Activated T-cell treated with anti-CD3 and anti-CD28 coated beads, Interleukin-2, amount 50 U/mL, for 4 hours (primary cell): ENCODE results near the gene DKK1. TPM values are rescaled to one million over a fixed set of nuclear protein-coding genes. Genes with fewer than 3 reads are reported as not detected.

Experiments used
- ATAC-seq, 2 donors: fragments of 200-7000 bp; cut with Tn5 transposase; one replicate each; pipeline ENCODE4 v1.10.0; 2021
- DNase-seq: peaks from one replicate; pipeline ENCODE4 v3.0.0-alpha.2; 2020
- H3K27me3 Mint-ChIP-seq: one replicate; pipeline ENCODE4 v1.8.0; 2021; ENCODE audit warnings: low read depth, mixed read lengths
- H3K36me3 Mint-ChIP-seq: one replicate; pipeline ENCODE4 v1.8.0; 2022; ENCODE audit warnings: mixed read lengths; ENCODE audit not compliant: insufficient read depth
- H3K4me1 Mint-ChIP-seq: one replicate; pipeline ENCODE4 v1.8.0; 2021; ENCODE audit warnings: low read depth, mixed read lengths
- H3K4me3 Mint-ChIP-seq: one replicate; pipeline ENCODE4 v1.8.0; 2021; ENCODE audit warnings: mild to moderate bottlenecking, moderate library complexity, mixed read lengths
- H3K9me3 Mint-ChIP-seq: one replicate; pipeline ENCODE4 v1.8.0; 2021; ENCODE audit warnings: mixed read lengths
- total RNA-seq, 3 donors: library from RNA; stranded (reverse); gene quantifications; one replicate each; pipeline ENCODE4 v1.2.1, GENCODE V29; 2021

Gene DKK1, protein sequence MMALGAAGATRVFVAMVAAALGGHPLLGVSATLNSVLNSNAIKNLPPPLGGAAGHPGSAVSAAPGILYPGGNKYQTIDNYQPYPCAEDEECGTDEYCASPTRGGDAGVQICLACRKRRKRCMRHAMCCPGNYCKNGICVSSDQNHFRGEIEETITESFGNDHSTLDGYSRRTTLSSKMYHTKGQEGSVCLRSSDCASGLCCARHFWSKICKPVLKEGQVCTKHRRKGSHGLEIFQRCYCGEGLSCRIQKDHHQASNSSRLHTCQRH
- under 1 TPM; 0.30 to 0.46 (median 0.42) TPM for total RNA-seq

DNA sequence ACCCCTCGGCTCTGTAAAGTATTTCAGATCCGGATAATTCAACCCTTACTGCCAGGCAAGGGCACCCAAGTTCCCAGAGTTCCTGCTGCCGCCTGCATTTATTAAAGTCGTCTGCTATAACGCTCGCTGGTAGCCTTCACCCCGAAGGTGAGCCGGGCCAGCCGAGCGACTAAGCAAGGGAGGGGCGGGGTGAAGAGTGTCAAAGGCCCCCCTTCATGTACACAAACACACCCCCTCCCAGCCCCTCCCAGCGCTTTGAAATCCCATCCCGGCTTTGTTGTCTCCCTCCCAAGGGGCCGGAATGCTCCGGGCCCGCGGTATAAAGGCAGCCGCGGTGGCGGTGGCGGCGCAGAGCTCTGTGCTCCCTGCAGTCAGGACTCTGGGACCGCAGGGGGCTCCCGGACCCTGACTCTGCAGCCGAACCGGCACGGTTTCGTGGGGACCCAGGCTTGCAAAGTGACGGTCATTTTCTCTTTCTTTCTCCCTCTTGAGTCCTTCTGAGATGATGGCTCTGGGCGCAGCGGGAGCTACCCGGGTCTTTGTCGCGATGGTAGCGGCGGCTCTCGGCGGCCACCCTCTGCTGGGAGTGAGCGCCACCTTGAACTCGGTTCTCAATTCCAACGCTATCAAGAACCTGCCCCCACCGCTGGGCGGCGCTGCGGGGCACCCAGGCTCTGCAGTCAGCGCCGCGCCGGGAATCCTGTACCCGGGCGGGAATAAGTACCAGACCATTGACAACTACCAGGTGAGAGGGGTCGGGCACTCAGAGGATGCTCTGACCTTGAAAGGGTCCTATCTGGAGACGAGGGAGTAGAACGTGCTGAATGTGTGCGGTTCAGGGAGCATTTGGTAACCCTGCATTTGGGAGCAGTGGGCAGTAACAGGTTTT, at the start of gene DKK1:
Gene DKK1, plus strand, starts transcription at position 349 of the 889 bp plus-strand sequence. Its CDS starts 154 bp downstream, at position 503.
- H3K27me3 Mint-ChIP-seq: peaks cover 60% of the 10 kb centered on the region
- DNase-seq (no peak), ATAC-seq (peak; percentile 30 to 58)
- H3K36me3 Mint-ChIP-seq: no peaks in the 10 kb centered on the region
- no peaks in the 10 kb centered on the region for H3K9me3 Mint-ChIP-seq
- peak within 1 kb of the TSS; percentile 51 for H3K4me3 Mint-ChIP-seq
- peaks cover 16% of the 10 kb centered on the region for H3K4me1 Mint-ChIP-seq

DNA sequence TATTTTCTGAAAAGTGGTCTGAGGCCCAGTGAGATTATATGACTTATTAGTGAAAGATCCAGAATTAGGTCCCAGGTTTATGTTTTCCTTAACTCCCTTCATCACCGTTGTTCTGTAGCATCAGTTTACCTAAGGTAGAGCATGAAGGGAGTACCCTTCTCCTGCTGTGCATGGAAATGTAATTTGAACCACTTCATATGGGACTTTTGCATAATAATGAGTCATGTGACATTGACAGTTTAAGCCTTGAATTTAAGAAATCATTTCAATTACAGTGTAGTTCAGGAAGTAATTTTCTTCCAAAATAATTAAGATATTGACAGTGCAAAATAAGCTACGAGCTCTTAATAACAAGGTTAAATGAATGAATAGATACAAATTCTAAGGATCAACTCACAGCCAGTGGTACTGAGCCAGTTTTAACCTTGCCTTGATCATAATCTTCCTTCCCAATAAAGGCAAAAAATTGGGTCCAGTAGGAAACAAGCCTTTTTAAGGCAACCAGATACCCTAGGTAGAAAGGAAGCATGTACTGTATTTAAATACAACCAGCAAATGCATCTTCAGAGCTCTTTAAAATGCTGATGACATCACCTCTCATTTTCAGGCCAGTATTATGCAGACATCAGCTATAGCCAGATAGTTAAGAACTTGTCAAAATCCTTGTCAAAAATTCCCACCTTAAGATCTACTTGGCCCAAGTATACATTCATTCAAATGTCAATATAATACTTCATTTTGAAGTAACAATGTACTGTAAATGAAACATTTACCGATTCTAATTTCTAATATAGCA, 48.8 kb upstream of the DKK1 start:
- H3K36me3 Mint-ChIP-seq: no peaks in the 10 kb centered on the region
- H3K27me3 Mint-ChIP-seq: no peaks in the 10 kb centered on the region
- ATAC-seq (no peak), DNase-seq (no peak)
- no peaks in the 10 kb centered on the region for H3K9me3 Mint-ChIP-seq
- H3K4me1 Mint-ChIP-seq: no peaks in the 10 kb centered on the region
- H3K4me3 Mint-ChIP-seq: no peak overlapping the region

DNA sequence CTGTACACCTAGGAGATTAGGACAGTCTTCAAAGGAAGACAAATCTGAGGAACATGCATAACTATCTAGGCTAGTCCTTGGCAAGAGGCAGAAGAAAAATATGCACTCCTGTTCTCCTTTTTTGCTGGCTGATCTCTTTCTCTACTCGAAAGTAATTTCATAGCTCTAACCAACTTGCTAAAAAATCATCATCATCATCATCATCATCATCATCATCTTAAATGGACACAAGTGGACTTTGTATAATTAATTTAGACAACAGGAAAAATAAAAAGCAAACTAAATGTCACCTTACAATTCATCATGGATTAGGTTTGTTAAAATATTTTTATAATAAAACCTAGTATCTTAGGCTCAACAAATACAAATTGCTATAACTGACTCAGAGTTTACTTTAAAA, 47.2 kb upstream of the DKK1 start:
- H3K36me3 Mint-ChIP-seq: no peaks in the 10 kb centered on the region
- no peaks in the 10 kb centered on the region for H3K4me1 Mint-ChIP-seq
- ATAC-seq: no peak
- no peak overlapping the region for H3K4me3 Mint-ChIP-seq
- no peaks in the 10 kb centered on the region for H3K27me3 Mint-ChIP-seq
- no peak for DNase-seq
- no peaks in the 10 kb centered on the region for H3K9me3 Mint-ChIP-seq

DNA sequence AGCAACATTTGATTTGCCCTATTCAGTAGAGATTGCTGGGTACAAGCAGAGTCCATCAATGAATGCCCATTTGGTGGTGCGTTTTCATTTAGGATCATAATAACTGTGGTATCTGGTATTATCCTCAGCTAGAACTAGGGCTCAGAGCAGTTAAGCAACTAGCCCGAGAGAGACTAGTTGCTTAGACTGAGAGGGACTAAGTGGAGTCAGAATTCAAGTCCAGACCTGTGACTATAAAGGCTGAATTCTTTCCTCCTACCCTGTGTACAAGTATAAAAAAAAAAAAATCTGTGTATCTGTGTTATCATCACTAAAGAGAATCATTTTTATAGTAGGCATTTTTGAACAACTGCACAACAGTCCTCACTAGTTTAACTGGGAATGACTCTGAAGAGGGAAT, 45.3 kb upstream of the DKK1 start:
- Mint-ChIP-seq H3K9me3 (no peaks in the 10 kb centered on the region), H3K4me3 (no peak overlapping the region), H3K27me3 (no peaks in the 10 kb centered on the region), H3K36me3 (no peaks in the 10 kb centered on the region), H3K4me1 (no peaks in the 10 kb centered on the region)
- ATAC-seq: no peak
- no peak for DNase-seq

DNA sequence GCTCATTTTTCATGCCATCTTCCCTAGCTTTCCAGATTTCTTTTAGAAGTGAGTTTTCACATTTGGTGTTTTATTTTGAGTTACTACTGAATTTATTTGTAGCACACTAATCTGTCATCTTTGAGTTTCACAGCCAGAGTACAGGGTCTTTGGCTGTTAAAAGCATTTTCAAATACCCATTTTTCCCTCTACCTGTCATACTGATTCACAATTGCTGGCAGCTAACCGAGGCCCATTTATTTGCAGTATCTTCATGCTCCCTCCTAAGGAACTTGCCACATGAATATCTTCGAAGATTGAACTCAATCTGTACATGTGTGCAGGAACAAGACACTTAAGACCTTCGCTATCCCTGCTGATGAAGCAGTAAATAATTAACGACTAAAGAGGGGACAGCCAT, 44.8 kb upstream of the DKK1 start:
- Mint-ChIP-seq H3K27me3 (no peaks in the 10 kb centered on the region), H3K4me1 (no peaks in the 10 kb centered on the region), H3K4me3 (no peak overlapping the region), H3K9me3 (no peaks in the 10 kb centered on the region), H3K36me3 (no peaks in the 10 kb centered on the region)
- ATAC-seq: no peak
- DNase-seq: no peak

DNA sequence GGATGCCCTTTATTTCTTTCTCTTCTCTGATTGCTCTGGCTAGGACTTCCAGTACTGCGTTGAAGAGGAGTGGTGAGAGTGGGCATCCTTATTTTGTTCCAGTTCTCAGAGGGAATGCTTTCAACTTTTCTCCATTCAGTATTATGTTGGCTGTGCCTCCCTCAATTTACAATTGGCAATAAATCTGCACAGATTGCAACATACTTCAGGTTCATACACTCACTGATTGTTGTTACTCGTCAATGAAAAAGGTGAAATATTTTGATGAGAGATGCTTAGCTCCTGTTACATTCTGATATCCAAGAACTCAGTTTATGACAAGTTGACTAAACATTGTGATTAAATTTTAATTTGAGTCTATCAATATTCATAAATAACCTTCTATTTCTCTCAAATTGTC, 37.9 kb upstream of the DKK1 start:
- H3K9me3 Mint-ChIP-seq: no peaks in the 10 kb centered on the region
- H3K27me3 Mint-ChIP-seq: peaks cover 3% of the 10 kb centered on the region

DNA sequence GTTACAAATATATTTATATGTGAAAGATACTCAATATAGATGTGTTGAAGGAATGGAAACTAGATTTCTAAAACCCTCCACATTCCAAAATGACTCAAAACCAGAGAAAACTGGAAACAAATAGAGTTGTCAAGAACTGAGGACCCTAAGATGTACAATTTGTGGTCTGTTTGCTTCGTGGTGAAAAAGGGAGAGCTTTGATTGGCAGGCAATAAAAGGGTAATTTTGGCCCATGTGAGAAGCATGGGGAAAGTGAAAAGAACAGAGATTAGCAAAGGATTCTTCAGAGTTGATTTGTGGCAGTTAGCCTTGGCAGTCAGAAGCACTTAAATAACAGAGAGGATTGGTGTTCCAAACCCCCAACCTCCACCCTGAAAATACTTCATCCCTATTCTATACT, 37.1 kb upstream of the DKK1 start:
- DNase-seq: no peak
- no peak for ATAC-seq
- H3K4me3 Mint-ChIP-seq: no peak overlapping the region
- peaks cover 3% of the 10 kb centered on the region for H3K27me3 Mint-ChIP-seq
- no peaks in the 10 kb centered on the region for H3K4me1 Mint-ChIP-seq
- no peaks in the 10 kb centered on the region for H3K36me3 Mint-ChIP-seq
- no peaks in the 10 kb centered on the region for H3K9me3 Mint-ChIP-seq

More for the DNA sequence above, 37.9 kb upstream of the DKK1 start:
- DNase-seq (no peak), ATAC-seq (no peak)
- no peaks in the 10 kb centered on the region for H3K4me1 Mint-ChIP-seq
- no peak overlapping the region for H3K4me3 Mint-ChIP-seq
- no peaks in the 10 kb centered on the region for H3K36me3 Mint-ChIP-seq

DNA sequence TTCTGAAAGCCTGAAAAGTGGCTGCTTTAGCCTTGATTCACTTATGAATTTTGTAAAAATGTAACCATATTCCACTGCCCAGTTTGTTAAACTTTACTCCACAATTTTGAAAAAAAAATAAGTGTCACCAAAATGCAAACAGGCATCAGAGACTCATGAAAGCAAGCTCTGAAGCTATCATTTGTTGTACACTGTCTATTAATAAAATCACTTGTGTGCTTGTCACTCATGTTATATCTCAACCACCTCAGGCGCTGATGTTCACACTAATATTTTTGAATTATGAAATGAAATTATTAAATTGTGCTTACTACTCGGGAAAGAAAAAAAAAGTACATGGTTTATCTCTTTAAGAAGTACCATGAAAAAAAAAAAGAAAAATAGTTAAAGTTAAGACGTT, 34.5 kb upstream of the DKK1 start:
- H3K36me3 Mint-ChIP-seq: no peaks in the 10 kb centered on the region
- H3K4me1 Mint-ChIP-seq: no peaks in the 10 kb centered on the region
- peaks cover 4% of the 10 kb centered on the region for H3K9me3 Mint-ChIP-seq
- H3K27me3 Mint-ChIP-seq: peaks cover 3% of the 10 kb centered on the region
- no peak for DNase-seq
- ATAC-seq: no peak
- H3K4me3 Mint-ChIP-seq: no peak overlapping the region

DNA sequence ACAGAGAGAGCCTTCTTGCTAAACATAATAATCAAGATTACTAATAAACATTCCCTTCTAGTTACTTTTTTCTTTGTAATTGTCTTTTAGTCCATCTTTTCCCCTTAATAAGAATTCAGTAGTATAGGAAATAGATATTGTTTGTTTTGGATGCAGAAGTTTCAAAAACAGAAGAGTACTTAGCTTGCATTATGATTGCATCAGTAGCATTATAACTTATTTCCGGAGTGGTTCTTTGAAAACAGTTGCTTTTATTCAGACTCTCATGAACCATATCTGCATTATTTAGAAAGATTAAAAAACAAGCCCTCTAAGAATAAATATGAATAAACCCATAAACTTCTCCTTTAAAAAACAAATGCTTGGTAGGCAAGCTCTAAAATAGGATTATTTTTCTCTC, 34.0 kb upstream of the DKK1 start:
- Mint-ChIP-seq H3K36me3 (no peaks in the 10 kb centered on the region), H3K4me1 (no peaks in the 10 kb centered on the region), H3K9me3 (peaks cover 4% of the 10 kb centered on the region), H3K27me3 (peaks cover 3% of the 10 kb centered on the region), H3K4me3 (no peak overlapping the region)
- no peak for ATAC-seq
- no peak for DNase-seq

DNA sequence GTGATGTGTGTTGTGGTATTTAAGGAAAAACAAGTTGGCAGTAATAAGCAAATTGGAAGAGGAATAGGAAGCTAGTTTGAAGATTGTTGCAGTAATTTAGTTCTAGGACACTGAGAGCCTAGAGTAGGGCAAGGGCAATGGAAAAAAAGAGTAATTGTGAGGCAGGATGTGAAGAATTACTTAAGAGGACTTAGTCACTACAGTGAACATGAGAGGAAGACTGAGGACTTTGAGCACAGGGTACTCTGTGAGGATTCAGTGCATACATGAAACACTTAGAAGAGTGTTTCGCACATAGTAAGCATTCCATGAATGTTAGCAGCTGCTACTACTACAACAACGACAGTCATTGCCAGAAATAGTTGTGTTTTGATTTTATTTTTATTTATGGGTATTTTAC, 30.9 kb upstream of the DKK1 start:
- ATAC-seq: no peak

DNA sequence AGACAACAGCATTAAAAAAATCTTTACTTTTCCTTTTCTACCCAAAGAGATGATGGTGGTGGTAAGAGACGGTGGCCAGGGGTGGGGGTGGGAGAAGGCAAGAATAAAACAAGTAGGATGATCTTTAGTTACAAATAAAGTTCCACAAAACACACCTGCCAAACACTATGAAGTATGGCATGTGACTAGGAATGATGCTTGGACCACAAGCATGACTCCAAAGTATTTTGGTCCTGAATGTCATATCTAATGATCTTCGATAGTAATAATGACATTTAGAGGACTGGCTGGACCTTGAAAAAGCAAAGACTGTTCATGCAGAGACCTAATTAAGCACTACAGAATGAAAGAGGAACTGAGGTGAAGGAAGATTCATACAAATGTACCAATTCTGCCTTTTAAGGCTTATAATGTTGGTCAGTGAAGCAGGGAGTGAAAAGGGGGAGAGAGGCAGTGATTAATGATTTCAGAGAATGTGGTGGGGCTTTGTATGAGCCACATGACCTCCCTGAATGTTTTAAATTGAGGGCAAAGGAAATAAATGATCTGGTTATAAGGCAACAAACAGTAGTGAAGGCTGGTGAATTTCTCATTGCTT, 29.6 kb upstream of the DKK1 start:
- ATAC-seq: no peak
- Mint-ChIP-seq H3K27me3 (no peaks in the 10 kb centered on the region), H3K9me3 (peaks cover 4% of the 10 kb centered on the region), H3K4me1 (no peaks in the 10 kb centered on the region), H3K36me3 (no peaks in the 10 kb centered on the region), H3K4me3 (no peak overlapping the region)
- DNase-seq: no peak

More for the DNA sequence above, 30.9 kb upstream of the DKK1 start:
- Mint-ChIP-seq H3K9me3 (peaks cover 4% of the 10 kb centered on the region), H3K27me3 (no peaks in the 10 kb centered on the region), H3K4me1 (no peaks in the 10 kb centered on the region), H3K36me3 (no peaks in the 10 kb centered on the region), H3K4me3 (no peak overlapping the region)
- DNase-seq: no peak

DNA sequence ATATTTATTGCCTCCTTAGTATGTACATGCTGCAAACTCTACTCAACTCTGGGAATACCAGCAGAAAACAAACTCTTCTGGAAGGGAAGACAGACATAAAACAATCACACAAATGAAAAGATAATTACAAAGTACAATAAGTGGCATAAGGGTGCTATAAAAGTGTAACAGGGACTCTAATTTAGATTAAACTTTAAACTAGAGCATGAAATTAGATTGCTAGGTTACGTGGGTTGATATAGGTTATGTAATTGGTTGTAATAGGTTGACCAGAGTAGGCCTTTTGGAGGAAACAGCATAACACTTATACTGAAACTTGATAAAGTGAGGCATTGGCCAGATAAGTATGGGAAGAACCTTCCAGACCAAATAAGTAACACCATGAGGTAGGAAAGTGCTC, 26.2 kb upstream of the DKK1 start:
- ATAC-seq: no peak
- Mint-ChIP-seq H3K36me3 (no peaks in the 10 kb centered on the region), H3K27me3 (no peaks in the 10 kb centered on the region), H3K9me3 (peaks cover 3% of the 10 kb centered on the region), H3K4me1 (no peaks in the 10 kb centered on the region), H3K4me3 (no peak overlapping the region)
- no peak for DNase-seq

DNA sequence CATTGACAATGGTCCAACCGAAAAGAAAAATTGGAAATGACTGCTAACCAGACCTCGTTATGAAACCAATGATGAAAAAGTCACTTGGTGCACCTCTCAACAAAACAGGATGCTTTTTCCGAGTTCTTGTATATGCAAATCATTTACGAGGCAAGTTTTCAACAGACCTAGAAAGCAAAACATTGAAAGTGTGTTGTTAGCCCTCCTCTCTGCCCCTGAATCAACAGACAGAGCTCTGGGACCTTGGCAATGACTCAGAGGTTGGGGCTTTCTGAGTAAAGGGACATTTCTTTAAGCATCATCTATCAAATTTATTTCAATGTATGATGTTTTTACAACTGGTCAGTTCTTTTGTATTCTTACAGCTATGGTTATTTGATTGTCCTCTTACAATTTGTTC, 16.3 kb upstream of the DKK1 start:
- ATAC-seq: no peak
- Mint-ChIP-seq H3K4me3 (no peak overlapping the region), H3K36me3 (no peaks in the 10 kb centered on the region)

DNA sequence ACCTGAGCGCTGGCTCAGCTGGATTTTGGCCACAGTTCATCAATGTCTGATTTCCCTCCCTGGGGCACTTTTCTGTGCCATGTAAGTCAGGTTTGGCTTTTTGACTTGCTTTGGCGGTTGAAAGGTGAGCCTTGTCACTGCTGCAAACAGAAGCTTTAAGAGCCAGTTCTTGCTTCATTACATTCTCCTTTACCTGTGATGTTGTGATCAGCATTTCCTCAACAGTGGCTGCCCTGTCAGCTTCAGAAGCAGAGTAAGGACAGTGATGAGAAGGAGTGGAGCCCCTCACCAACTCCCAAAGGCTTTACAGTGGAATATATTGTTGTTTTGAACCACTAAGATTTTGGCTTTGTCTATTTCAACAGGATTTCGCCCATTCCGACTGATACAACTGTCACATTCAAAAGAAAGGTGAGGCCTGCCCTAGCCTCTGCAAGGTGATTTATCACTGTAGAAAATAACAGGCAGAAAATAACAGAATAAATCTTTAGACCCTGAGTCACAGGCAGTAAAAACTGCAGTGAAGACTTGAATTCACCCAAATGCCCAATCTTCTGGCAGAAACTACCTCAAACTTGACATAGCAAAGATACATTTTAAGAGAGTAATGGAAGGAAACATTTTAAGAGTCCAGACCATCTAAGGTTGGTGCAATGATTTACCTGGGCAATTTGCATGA, 13.3 kb upstream of the DKK1 start:
- Mint-ChIP-seq H3K27me3 (no peaks in the 10 kb centered on the region), H3K4me1 (no peaks in the 10 kb centered on the region), H3K36me3 (no peaks in the 10 kb centered on the region), H3K9me3 (peaks cover 3% of the 10 kb centered on the region), H3K4me3 (no peak overlapping the region)
- ATAC-seq (no peak), DNase-seq (no peak)

More for the DNA sequence above, 16.3 kb upstream of the DKK1 start:
- no peaks in the 10 kb centered on the region for H3K4me1 Mint-ChIP-seq
- DNase-seq: no peak
- peaks cover 3% of the 10 kb centered on the region for H3K9me3 Mint-ChIP-seq
- H3K27me3 Mint-ChIP-seq: no peaks in the 10 kb centered on the region
